ENCODE data around the gene TBC1D5. TPM values are rescaled to one million over a fixed set of nuclear protein-coding genes. Genes with fewer than 3 reads are reported as not detected.
A peak's percentile ranks its signal among the peaks of the same experiment; 100 is the strongest.
"Not testable (repeated sequence)": the region's sequence is repeated elsewhere in the genome, so short reads cannot be mapped to it uniquely, and the experiment has no call there.

TBC1D5 gene
- polyA plus RNA-seq, 4 donors: 5.1 to 37.6 (median 12.4) TPM

GRCh38 chr3:17494117-17494809 lies 248.2 kb downstream of the TBC1D5 start:
- Histone ChIP-seq H3K4me1 (ENCODE audit: control insufficient read depth in 3 of 3, insufficient read depth in 2 of 3, low read depth in 1 of 3, low read length in 2 of 3) (no peaks in the 10 kb centered on the region), H3K27ac (ENCODE audit: low read depth in 1 of 3, low read length in 2 of 3) (no peak overlapping the region), H3K9me3 (ENCODE audit: control insufficient read depth in 2 of 2, insufficient read depth in 1 of 2, low read depth in 1 of 2, low read length in 1 of 2) (peaks cover 0 to 21% of the 10 kb centered on the region in 2 donors), H3K4me3 (ENCODE audit: low read depth in 1 of 3, low read length in 3 of 3) (no peak overlapping the region), H3K36me3 (ENCODE audit: control insufficient read depth in 3 of 3, insufficient read depth in 2 of 3, low read depth in 1 of 3, low read length in 3 of 3) (peaks cover 0 to 12% (median 0%) of the 10 kb centered on the region in 3 donors), H3K27me3 (ENCODE audit: control insufficient read depth in 3 of 3, insufficient read depth in 3 of 3, low read length in 3 of 3) (no peaks in the 10 kb centered on the region)
- 93 to 98% (median 95%) methylated on average over 11 of the region's 11 CpGs for WGBS, 3 donors
- FAIRE-seq (no peak), DNase-seq (no peak)

GRCh38 chr3:17491601-17492000 lies 250.8 kb downstream of the TBC1D5 start:
- peaks cover 0 to 12% (median 0%) of the 10 kb centered on the region in 3 donors for H3K36me3 ChIP-seq (ENCODE audit: control insufficient read depth in 3 of 3, insufficient read depth in 2 of 3, low read depth in 1 of 3, low read length in 3 of 3)
- H3K27me3 ChIP-seq (ENCODE audit: control insufficient read depth in 3 of 3, insufficient read depth in 3 of 3, low read length in 3 of 3): no peaks in the 10 kb centered on the region
- H3K4me3 ChIP-seq (ENCODE audit: low read depth in 1 of 3, low read length in 3 of 3): no peak overlapping the region
- FAIRE-seq (no peak), DNase-seq (no peak)
- 87 to 96% (median 91%) methylated on average over 4 of the region's 4 CpGs for WGBS, 3 donors
- no peaks in the 10 kb centered on the region for H3K4me1 ChIP-seq (ENCODE audit: control insufficient read depth in 3 of 3, insufficient read depth in 2 of 3, low read depth in 1 of 3, low read length in 2 of 3)
- peaks cover 0 to 26% of the 10 kb centered on the region in 2 donors for H3K9me3 ChIP-seq (ENCODE audit: control insufficient read depth in 2 of 2, insufficient read depth in 1 of 2, low read depth in 1 of 2, low read length in 1 of 2)
- no peak overlapping the region for H3K27ac ChIP-seq (ENCODE audit: low read depth in 1 of 3, low read length in 2 of 3)

- H3K4me1 ChIP-seq (ENCODE audit: control insufficient read depth in 3 of 3, insufficient read depth in 2 of 3, low read depth in 1 of 3, low read length in 2 of 3); H3K27ac ChIP-seq (ENCODE audit: low read depth in 1 of 3, low read length in 2 of 3); FAIRE-seq; H3K27me3 ChIP-seq (ENCODE audit: control insufficient read depth in 3 of 3, insufficient read depth in 3 of 3, low read length in 3 of 3); DNase-seq; H3K4me3 ChIP-seq (ENCODE audit: low read depth in 1 of 3, low read length in 3 of 3): not testable (repeated sequence)
- Histone ChIP-seq H3K9me3 (ENCODE audit: control insufficient read depth in 2 of 2, insufficient read depth in 1 of 2, low read depth in 1 of 2, low read length in 1 of 2) (peaks cover 0 to 26% of the 10 kb centered on the region in 2 donors), H3K36me3 (ENCODE audit: control insufficient read depth in 3 of 3, insufficient read depth in 2 of 3, low read depth in 1 of 3, low read length in 3 of 3) (peaks cover 0 to 12% (median 0%) of the 10 kb centered on the region in 3 donors)
- WGBS, 3 donors: 94 to 100% (median 100%) methylated on average over 1 of the region's 1 CpG
Observed at GRCh38 chr3:17491190-17491589, 251.2 kb downstream of the TBC1D5 start.

GRCh38 chr3:17489139-17489538 lies 253.3 kb downstream of the TBC1D5 start:
- H3K4me1 ChIP-seq (ENCODE audit: control insufficient read depth in 3 of 3, insufficient read depth in 2 of 3, low read depth in 1 of 3, low read length in 2 of 3): no peaks in the 10 kb centered on the region
- no peak for FAIRE-seq

GRCh38 chr3:17481116-17481515 lies 261.3 kb downstream of the TBC1D5 start:
- H3K27me3 ChIP-seq (ENCODE audit: control insufficient read depth in 3 of 3, insufficient read depth in 3 of 3, low read length in 3 of 3): no peaks in the 10 kb centered on the region
- FAIRE-seq: no peak
- peaks cover 0 to 16% of the 10 kb centered on the region in 2 donors for H3K9me3 ChIP-seq (ENCODE audit: control insufficient read depth in 2 of 2, insufficient read depth in 1 of 2, low read depth in 1 of 2, low read length in 1 of 2)
- no peak overlapping the region for H3K27ac ChIP-seq (ENCODE audit: low read depth in 1 of 3, low read length in 2 of 3)
- H3K36me3 ChIP-seq (ENCODE audit: control insufficient read depth in 3 of 3, insufficient read depth in 2 of 3, low read depth in 1 of 3, low read length in 3 of 3): peaks cover 0 to 19% (median 0%) of the 10 kb centered on the region in 3 donors
- DNase-seq: no peak
- WGBS, 3 donors: 91 to 98% (median 95%) methylated on average over 10 of the region's 10 CpGs
- H3K4me3 ChIP-seq (ENCODE audit: low read depth in 1 of 3, low read length in 3 of 3): no peak overlapping the region
- no peaks in the 10 kb centered on the region for H3K4me1 ChIP-seq (ENCODE audit: control insufficient read depth in 3 of 3, insufficient read depth in 2 of 3, low read depth in 1 of 3, low read length in 2 of 3)

More at GRCh38 chr3:17489139-17489538, 253.3 kb downstream of the TBC1D5 start:
- Histone ChIP-seq H3K36me3 (ENCODE audit: control insufficient read depth in 3 of 3, insufficient read depth in 2 of 3, low read depth in 1 of 3, low read length in 3 of 3) (peaks cover 0 to 4% (median 0%) of the 10 kb centered on the region in 3 donors), H3K9me3 (ENCODE audit: control insufficient read depth in 2 of 2, insufficient read depth in 1 of 2, low read depth in 1 of 2, low read length in 1 of 2) (peaks cover 0 to 16% of the 10 kb centered on the region in 2 donors), H3K4me3 (ENCODE audit: low read depth in 1 of 3, low read length in 3 of 3) (no peak overlapping the region), H3K27me3 (ENCODE audit: control insufficient read depth in 3 of 3, insufficient read depth in 3 of 3, low read length in 3 of 3) (no peaks in the 10 kb centered on the region), H3K27ac (ENCODE audit: low read depth in 1 of 3, low read length in 2 of 3) (no peak overlapping the region)
- DNase-seq: no peak

- Histone ChIP-seq H3K9me3 (ENCODE audit: control insufficient read depth in 2 of 2, insufficient read depth in 1 of 2, low read depth in 1 of 2, low read length in 1 of 2) (peaks cover 0 to 16% of the 10 kb centered on the region in 2 donors), H3K4me1 (ENCODE audit: control insufficient read depth in 3 of 3, insufficient read depth in 2 of 3, low read depth in 1 of 3, low read length in 2 of 3) (no peaks in the 10 kb centered on the region), H3K27me3 (ENCODE audit: control insufficient read depth in 3 of 3, insufficient read depth in 3 of 3, low read length in 3 of 3) (no peaks in the 10 kb centered on the region), H3K4me3 (ENCODE audit: low read depth in 1 of 3, low read length in 3 of 3) (no peak overlapping the region), H3K36me3 (ENCODE audit: control insufficient read depth in 3 of 3, insufficient read depth in 2 of 3, low read depth in 1 of 3, low read length in 3 of 3) (peaks cover 0 to 19% (median 0%) of the 10 kb centered on the region in 3 donors), H3K27ac (ENCODE audit: low read depth in 1 of 3, low read length in 2 of 3) (no peak overlapping the region)
- no peak for DNase-seq
- WGBS, 3 donors: 95 to 98% (median 97%) methylated on average over 16 of the region's 16 CpGs
- FAIRE-seq: no peak
Observed at GRCh38 chr3:17479681-17480405, 262.6 kb downstream of the TBC1D5 start.

- FAIRE-seq: no peak
- Histone ChIP-seq H3K27ac (ENCODE audit: low read depth in 1 of 3, low read length in 2 of 3) (no peak overlapping the region), H3K4me1 (ENCODE audit: control insufficient read depth in 3 of 3, insufficient read depth in 2 of 3, low read depth in 1 of 3, low read length in 2 of 3) (no peaks in the 10 kb centered on the region), H3K36me3 (ENCODE audit: control insufficient read depth in 3 of 3, insufficient read depth in 2 of 3, low read depth in 1 of 3, low read length in 3 of 3) (peaks cover 0 to 19% (median 0%) of the 10 kb centered on the region in 3 donors), H3K4me3 (ENCODE audit: low read depth in 1 of 3, low read length in 3 of 3) (no peak overlapping the region), H3K9me3 (ENCODE audit: control insufficient read depth in 2 of 2, insufficient read depth in 1 of 2, low read depth in 1 of 2, low read length in 1 of 2) (peaks cover 0 to 16% of the 10 kb centered on the region in 2 donors), H3K27me3 (ENCODE audit: control insufficient read depth in 3 of 3, insufficient read depth in 3 of 3, low read length in 3 of 3) (no peaks in the 10 kb centered on the region)
- WGBS, 3 donors: 75 to 83% (median 80%) methylated on average over 2 of the region's 2 CpGs
- DNase-seq: peak in 1 of 2 donors; percentile 23
Observed at GRCh38 chr3:17478673-17479072, 263.8 kb downstream of the TBC1D5 start.

- Histone ChIP-seq H3K27me3 (ENCODE audit: control insufficient read depth in 3 of 3, insufficient read depth in 3 of 3, low read length in 3 of 3) (no peaks in the 10 kb centered on the region), H3K27ac (ENCODE audit: low read depth in 1 of 3, low read length in 2 of 3) (no peak overlapping the region), H3K9me3 (ENCODE audit: control insufficient read depth in 2 of 2, insufficient read depth in 1 of 2, low read depth in 1 of 2, low read length in 1 of 2) (no peaks in the 10 kb centered on the region), H3K36me3 (ENCODE audit: control insufficient read depth in 3 of 3, insufficient read depth in 2 of 3, low read depth in 1 of 3, low read length in 3 of 3) (no peaks in the 10 kb centered on the region), H3K4me1 (ENCODE audit: control insufficient read depth in 3 of 3, insufficient read depth in 2 of 3, low read depth in 1 of 3, low read length in 2 of 3) (no peaks in the 10 kb centered on the region), H3K4me3 (ENCODE audit: low read depth in 1 of 3, low read length in 3 of 3) (no peak overlapping the region)
- DNase-seq: no peak
- no peak for FAIRE-seq
Observed at GRCh38 chr3:17473761-17474160, 268.7 kb downstream of the TBC1D5 start.
